ENCODE results near the gene NFKBIL1. TPM values are rescaled to one million over a fixed set of nuclear protein-coding genes. Genes with fewer than 3 reads are reported as not detected.

The NFKBIL1 gene
- total and polyA plus RNA-seq, 9 of the 15 experiments (the other 6 are each of a cell fraction or from before 2014, with no cell fraction given), result 0.49 to 33.1 (median 7.6) TPM

DNA sequence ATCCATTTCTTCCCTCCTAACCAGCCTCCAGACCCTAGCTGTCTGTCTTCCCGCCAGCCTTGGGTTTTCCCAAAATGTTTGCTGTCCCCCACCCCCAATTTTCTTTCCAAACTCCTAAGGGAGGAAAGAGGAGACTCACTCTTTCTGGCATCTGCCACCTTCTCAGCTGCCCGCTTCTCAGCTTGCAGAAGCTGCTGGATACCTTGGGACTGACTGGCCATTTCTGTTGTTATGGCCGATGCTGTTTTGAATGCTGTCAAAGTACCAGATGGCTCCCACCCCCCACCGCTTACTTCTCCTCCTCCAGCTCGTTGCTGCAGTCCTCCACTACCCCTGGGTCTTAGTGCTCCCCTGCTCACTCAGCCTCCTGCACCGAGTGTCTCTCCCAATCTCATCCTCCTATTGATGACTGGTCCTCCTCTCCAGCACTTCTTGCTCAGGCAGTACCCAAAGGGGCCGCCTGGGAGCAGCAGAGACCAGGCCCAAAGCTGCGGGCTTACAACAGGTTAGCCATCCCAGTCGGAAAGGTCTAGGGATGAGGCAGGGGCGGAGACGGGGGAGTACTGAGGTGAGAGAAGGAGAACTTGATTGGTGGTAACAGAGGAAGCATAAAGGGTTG lies 960 bp upstream of the NFKBIL1 start, which contains the start of gene ATP6V1G2 (continued):
- TF ChIP-seq MYC (IDR thresholded peaks at IDR 0.05; ENCODE audit: low read depth, low read length) (peak; percentile 52; the same call in 1 of the 2 replicates), MYC (CRISPR knock-in tag; IDR thresholded peaks at IDR 0.05; ENCODE audit: borderline replicate concordance, low read depth) (no peak), YY1 (IDR thresholded peaks at IDR 0.05; ENCODE audit: borderline replicate concordance in 1 of 3, control insufficient read depth in 1 of 3, extremely low read depth in 1 of 3, insufficient read depth in 3 of 3, insufficient read length in 1 of 3, insufficient replicate concordance in 2 of 3, low read depth in 1 of 3, low read length in 2 of 3) (peak in 2 of 3 experiments; percentile 46 to 54), ZNF354B (CRISPR knock-in tag; IDR thresholded peaks at IDR 0.05) (no peak), TFAP4 (CRISPR knock-in tag; IDR thresholded peaks at IDR 0.05; ENCODE audit: borderline replicate concordance) (peak; percentile 39; the same call in 1 of the 2 replicates), TGIF2 (CRISPR knock-in tag; IDR thresholded peaks at IDR 0.05) (no peak), NCOR1 (IDR thresholded peaks at IDR 0.05) (no peak), ZNF431 (CRISPR knock-in tag; IDR thresholded peaks at IDR 0.05) (0 out of 2 replicates have a peak, but pooled peaks have one; percentile 12), KLF6 (CRISPR knock-in tag; IDR thresholded peaks at IDR 0.05; ENCODE audit: borderline replicate concordance) (no peak), ARID2 (IDR thresholded peaks at IDR 0.05) (peak; percentile 84), ETV1 (tag; conservative IDR thresholded peaks at IDR 0.05; ENCODE audit: low read depth) (no peak), PURB (CRISPR knock-in tag; IDR thresholded peaks at IDR 0.05; ENCODE audit: low read depth) (no peak), CREM (IDR thresholded peaks at IDR 0.05; ENCODE audit: low read depth) (peak; percentile 67), NBN (IDR thresholded peaks at IDR 0.05; ENCODE audit: low read depth) (peak; percentile 18), BRD4 (IDR thresholded peaks at IDR 0.05) (no peak)
- TF ChIP-seq, protein P1, sequence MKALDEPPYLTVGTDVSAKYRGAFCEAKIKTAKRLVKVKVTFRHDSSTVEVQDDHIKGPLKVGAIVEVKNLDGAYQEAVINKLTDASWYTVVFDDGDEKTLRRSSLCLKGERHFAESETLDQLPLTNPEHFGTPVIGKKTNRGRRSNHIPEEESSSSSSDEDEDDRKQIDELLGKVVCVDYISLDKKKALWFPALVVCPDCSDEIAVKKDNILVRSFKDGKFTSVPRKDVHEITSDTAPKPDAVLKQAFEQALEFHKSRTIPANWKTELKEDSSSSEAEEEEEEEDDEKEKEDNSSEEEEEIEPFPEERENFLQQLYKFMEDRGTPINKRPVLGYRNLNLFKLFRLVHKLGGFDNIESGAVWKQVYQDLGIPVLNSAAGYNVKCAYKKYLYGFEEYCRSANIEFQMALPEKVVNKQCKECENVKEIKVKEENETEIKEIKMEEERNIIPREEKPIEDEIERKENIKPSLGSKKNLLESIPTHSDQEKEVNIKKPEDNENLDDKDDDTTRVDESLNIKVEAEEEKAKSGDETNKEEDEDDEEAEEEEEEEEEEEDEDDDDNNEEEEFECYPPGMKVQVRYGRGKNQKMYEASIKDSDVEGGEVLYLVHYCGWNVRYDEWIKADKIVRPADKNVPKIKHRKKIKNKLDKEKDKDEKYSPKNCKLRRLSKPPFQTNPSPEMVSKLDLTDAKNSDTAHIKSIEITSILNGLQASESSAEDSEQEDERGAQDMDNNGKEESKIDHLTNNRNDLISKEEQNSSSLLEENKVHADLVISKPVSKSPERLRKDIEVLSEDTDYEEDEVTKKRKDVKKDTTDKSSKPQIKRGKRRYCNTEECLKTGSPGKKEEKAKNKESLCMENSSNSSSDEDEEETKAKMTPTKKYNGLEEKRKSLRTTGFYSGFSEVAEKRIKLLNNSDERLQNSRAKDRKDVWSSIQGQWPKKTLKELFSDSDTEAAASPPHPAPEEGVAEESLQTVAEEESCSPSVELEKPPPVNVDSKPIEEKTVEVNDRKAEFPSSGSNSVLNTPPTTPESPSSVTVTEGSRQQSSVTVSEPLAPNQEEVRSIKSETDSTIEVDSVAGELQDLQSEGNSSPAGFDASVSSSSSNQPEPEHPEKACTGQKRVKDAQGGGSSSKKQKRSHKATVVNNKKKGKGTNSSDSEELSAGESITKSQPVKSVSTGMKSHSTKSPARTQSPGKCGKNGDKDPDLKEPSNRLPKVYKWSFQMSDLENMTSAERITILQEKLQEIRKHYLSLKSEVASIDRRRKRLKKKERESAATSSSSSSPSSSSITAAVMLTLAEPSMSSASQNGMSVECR (CRISPR knock-in tag; IDR thresholded peaks at IDR 0.05), result 0 out of 2 replicates have a peak, but pooled peaks have one; percentile 12
- TF ChIP-seq, protein P2, sequence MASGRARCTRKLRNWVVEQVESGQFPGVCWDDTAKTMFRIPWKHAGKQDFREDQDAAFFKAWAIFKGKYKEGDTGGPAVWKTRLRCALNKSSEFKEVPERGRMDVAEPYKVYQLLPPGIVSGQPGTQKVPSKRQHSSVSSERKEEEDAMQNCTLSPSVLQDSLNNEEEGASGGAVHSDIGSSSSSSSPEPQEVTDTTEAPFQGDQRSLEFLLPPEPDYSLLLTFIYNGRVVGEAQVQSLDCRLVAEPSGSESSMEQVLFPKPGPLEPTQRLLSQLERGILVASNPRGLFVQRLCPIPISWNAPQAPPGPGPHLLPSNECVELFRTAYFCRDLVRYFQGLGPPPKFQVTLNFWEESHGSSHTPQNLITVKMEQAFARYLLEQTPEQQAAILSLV (tag; IDR thresholded peaks at IDR 0.05), result no peak
- TF ChIP-seq, protein P3, sequence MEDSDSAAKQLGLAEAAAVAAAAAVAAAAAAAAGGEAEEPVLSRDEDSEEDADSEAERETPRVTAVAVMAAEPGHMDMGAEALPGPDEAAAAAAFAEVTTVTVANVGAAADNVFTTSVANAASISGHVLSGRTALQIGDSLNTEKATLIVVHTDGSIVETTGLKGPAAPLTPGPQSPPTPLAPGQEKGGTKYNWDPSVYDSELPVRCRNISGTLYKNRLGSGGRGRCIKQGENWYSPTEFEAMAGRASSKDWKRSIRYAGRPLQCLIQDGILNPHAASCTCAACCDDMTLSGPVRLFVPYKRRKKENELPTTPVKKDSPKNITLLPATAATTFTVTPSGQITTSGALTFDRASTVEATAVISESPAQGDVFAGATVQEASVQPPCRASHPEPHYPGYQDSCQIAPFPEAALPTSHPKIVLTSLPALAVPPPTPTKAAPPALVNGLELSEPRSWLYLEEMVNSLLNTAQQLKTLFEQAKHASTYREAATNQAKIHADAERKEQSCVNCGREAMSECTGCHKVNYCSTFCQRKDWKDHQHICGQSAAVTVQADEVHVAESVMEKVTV (CRISPR knock-in tag; IDR thresholded peaks at IDR 0.05), result peak; percentile 97
